Activated CD8-positive, alpha-beta T cell treated with anti-CD3 and anti-CD28 coated beads, Interleukin-2, amount 10 ng/mL, durations not matched to agents 7 days and 5 days (primary cell): ENCODE results near the gene MASP1. TPM values are rescaled to one million over a fixed set of nuclear protein-coding genes. Genes with fewer than 3 reads are reported as not detected.
"Not testable (repeated sequence)": the region's sequence is repeated elsewhere in the genome, so short reads cannot be mapped to it uniquely, and the experiment has no call there.

ENCODE experiments used
- ATAC-seq: fragments of 150-1000 bp; cut with Tn5 transposase; one replicate; pipeline ENCODE4 v1.10.0; 2021; ENCODE audit warnings: moderate library complexity
- CTCF ChIA-PET: fragments of 350-600 bp; sonication (Branson Sonifier 250); formaldehyde crosslinking; loops from one replicate; lab custom pipeline; 2021; ENCODE audit warnings: antibody characterized with exemption; lab: Charles Lee
- POLR2A ChIA-PET: fragments of 350-600 bp; sonication (Branson Sonifier 250); formaldehyde crosslinking; loops from one replicate; lab custom pipeline; 2021; ENCODE audit warnings: antibody characterized with exemption; lab: Charles Lee
- DNase-seq: peaks from one replicate; pipeline ENCODE4 v3.0.0-alpha.2; 2020
- H3K27ac Mint-ChIP-seq: one replicate; pipeline ENCODE4 v1.8.0; 2021; ENCODE audit warnings: mild to moderate bottlenecking, mixed read lengths
- H3K27me3 Mint-ChIP-seq: one replicate; pipeline ENCODE4 v1.8.0; 2021; ENCODE audit warnings: low read depth, mixed read lengths
- H3K36me3 Mint-ChIP-seq: one replicate; pipeline ENCODE4 v1.8.0; 2021; ENCODE audit warnings: low read depth, mixed read lengths
- H3K4me1 Mint-ChIP-seq: one replicate; pipeline ENCODE4 v1.8.0; 2021; ENCODE audit warnings: low read depth, mixed read lengths
- H3K4me3 Mint-ChIP-seq: one replicate; pipeline ENCODE4 v1.8.0; 2021; ENCODE audit warnings: mild to moderate bottlenecking, mixed read lengths
- H3K9me3 Mint-ChIP-seq: one replicate; pipeline ENCODE4 v1.8.0; 2022; ENCODE audit warnings: mixed read lengths; ENCODE audit not compliant: insufficient read depth
- total RNA-seq, 2 experiments: library from RNA; stranded (reverse); gene quantifications; one replicate each; pipeline ENCODE4 v1.2.3, GENCODE V29; 2021

The MASP1 gene
- total RNA-seq, 2 experiments from 2014 or later, result not detected

DNA sequence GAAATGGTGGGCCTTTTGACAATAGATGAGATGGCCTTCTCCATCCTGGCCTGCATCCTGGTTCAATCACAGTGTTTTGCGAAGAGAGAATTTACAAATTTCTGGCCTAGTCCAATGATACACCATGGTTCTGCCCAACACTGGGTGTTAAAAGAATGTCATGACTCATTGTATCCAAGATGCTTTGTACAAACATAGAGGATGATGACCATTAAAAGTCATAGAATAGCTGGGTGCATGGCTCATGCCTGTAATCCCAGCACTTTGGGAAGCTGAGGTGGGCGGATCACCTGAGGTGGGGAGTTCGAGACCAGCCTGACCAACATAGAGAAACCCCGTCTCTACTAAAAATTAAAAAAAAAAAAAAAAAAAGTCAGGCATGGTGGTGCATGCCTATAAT, 52.7 kb downstream of the MASP1 start:
- H3K27ac Mint-ChIP-seq, H3K4me1 Mint-ChIP-seq, H3K36me3 Mint-ChIP-seq, POLR2A ChIA-PET, ATAC-seq, H3K27me3 Mint-ChIP-seq, H3K4me3 Mint-ChIP-seq, H3K9me3 Mint-ChIP-seq, DNase-seq, CTCF ChIA-PET: not testable (repeated sequence)

GRCh38 chr3:187238239-187238638, 53.3 kb downstream of the MASP1 start:
- Mint-ChIP-seq H3K27me3 (peaks cover 2% of the 10 kb centered on the region), H3K9me3 (no peaks in the 10 kb centered on the region), H3K4me1 (no peaks in the 10 kb centered on the region), H3K27ac (no peak overlapping the region), H3K4me3 (no peak overlapping the region), H3K36me3 (no peaks in the 10 kb centered on the region)
- ATAC-seq, result no peak
- POLR2A ChIA-PET, result no interaction called here
- no peak for DNase-seq
- CTCF ChIA-PET, result no interaction called here

GRCh38 chr3:187237741-187238140, 53.8 kb downstream of the MASP1 start:
- Mint-ChIP-seq H3K4me3 (no peak overlapping the region), H3K27me3 (peaks cover 2% of the 10 kb centered on the region), H3K36me3 (no peaks in the 10 kb centered on the region), H3K27ac (no peak overlapping the region), H3K4me1 (no peaks in the 10 kb centered on the region), H3K9me3 (no peaks in the 10 kb centered on the region)
- ATAC-seq, result no peak
- ChIA-PET POLR2A (no interaction called here), CTCF (no interaction called here)
- DNase-seq, result no peak

- Mint-ChIP-seq H3K4me1 (no peaks in the 10 kb centered on the region), H3K4me3 (no peak overlapping the region), H3K9me3 (no peaks in the 10 kb centered on the region), H3K27me3 (peaks cover 2% of the 10 kb centered on the region), H3K36me3 (no peaks in the 10 kb centered on the region), H3K27ac (no peak overlapping the region)
- no peak for DNase-seq
- ChIA-PET CTCF (no interaction called here), POLR2A (no interaction called here)
- ATAC-seq, result no peak
Measured at GRCh38 chr3:187236962-187237361, 54.6 kb downstream of the MASP1 start.

DNA sequence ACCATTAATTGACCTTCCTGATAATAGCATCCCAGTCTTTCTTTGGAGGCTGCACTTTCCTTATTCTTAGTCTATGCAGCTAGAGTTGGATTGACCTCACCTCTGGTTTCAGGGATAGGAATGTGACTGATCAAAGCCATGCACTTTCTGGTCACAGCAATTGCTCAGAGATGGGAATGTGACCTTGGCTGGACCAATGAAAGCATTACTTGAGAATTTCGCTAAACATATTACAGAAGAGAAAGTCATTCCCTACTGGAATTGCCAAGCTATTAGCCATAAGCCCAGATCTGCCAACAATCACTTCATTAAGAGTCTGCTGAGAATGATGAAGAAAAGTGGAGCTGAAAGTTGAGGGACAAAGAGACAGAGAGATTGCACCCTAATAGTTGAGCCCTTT, 61.5 kb downstream of the MASP1 start:
- Mint-ChIP-seq H3K4me3 (no peak overlapping the region), H3K27ac (no peak overlapping the region), H3K27me3 (peaks cover 8% of the 10 kb centered on the region), H3K9me3 (no peaks in the 10 kb centered on the region), H3K36me3 (no peaks in the 10 kb centered on the region), H3K4me1 (no peaks in the 10 kb centered on the region)
- ChIA-PET CTCF (interaction anchor here (1.0 to 1.2 kb wide), 3 partner anchors 10 to 386 kb away, joined by 3 to 4 read pairs (median 3); no protein-coding TSS in a partner anchor), POLR2A (no interaction called here)
- DNase-seq, result no peak
- no peak for ATAC-seq

- Mint-ChIP-seq H3K27me3 (peaks cover 8% of the 10 kb centered on the region), H3K36me3 (no peaks in the 10 kb centered on the region), H3K4me1 (no peaks in the 10 kb centered on the region), H3K27ac (no peak overlapping the region), H3K4me3 (no peak overlapping the region), H3K9me3 (no peaks in the 10 kb centered on the region)
- ATAC-seq (no peak), DNase-seq (no peak)
- ChIA-PET POLR2A (no interaction called here), CTCF (no interaction called here)
Measured at GRCh38 chr3:187228740-187229139, 62.8 kb downstream of the MASP1 start.

- DNase-seq (no peak), ATAC-seq (no peak)
- Mint-ChIP-seq H3K4me3 (no peak overlapping the region), H3K27me3 (peaks cover 11% of the 10 kb centered on the region), H3K27ac (no peak overlapping the region), H3K9me3 (no peaks in the 10 kb centered on the region), H3K4me1 (no peaks in the 10 kb centered on the region), H3K36me3 (no peaks in the 10 kb centered on the region)
- ChIA-PET POLR2A (no interaction called here), CTCF (interaction anchor here (1.2 kb wide), 1 partner anchor 20 kb away, joined by 3 read pairs; no protein-coding TSS in a partner anchor)
Measured at GRCh38 chr3:187227658-187228258, 63.8 kb downstream of the MASP1 start.

DNA sequence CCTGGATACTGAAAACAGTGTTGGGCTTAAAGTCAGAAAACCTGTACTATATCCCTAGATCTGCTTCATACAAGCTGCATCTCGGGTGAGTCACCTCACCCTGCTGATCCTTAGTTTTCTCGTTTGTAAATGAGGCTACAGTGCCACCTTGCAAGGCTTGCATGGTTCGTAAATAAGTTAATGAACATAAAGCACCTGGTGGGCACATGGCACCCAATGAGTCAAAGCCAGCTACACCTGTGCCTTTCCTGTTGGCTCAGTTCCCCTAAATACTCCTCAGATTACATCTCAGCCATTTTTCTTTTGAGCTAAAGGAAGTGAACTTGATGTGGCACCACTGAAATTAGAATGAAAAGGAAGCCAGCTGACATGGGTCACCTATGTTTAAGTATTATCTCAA, 67.7 kb downstream of the MASP1 start:
- ChIA-PET POLR2A (no interaction called here), CTCF (interaction anchor here (0.6 to 4.9 kb wide), 3 partner anchors 58 to 455 kb away, joined by 4 to 20 read pairs (median 9); no protein-coding TSS in a partner anchor)
- Mint-ChIP-seq H3K36me3 (no peaks in the 10 kb centered on the region), H3K27me3 (peaks cover 6% of the 10 kb centered on the region), H3K9me3 (no peaks in the 10 kb centered on the region), H3K4me1 (no peaks in the 10 kb centered on the region), H3K4me3 (no peak overlapping the region), H3K27ac (no peak overlapping the region)
- DNase-seq (no peak), ATAC-seq (no peak)

DNA sequence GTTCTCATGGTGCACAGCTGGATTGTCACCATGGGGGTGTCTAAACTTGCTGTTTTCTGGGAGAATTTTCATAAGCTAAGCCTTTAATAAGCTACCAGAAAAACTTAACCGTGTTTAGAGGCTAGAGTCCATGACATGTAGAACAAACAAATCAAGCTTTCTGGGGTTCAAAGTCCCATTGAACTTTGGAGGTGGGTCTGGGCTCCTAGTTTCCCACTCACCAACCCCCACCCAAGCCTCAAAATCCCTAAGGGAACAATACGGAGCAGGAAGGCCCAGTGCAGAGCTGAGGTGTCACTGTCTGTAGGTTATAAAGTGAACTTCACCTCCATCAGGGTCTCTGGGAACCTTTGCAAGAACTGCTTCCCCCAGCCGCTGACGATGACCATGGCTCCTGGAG, 68.7 kb downstream of the MASP1 start:
- ATAC-seq (no peak), DNase-seq (no peak)
- H3K36me3 Mint-ChIP-seq, result no peaks in the 10 kb centered on the region
- H3K9me3 Mint-ChIP-seq, result no peaks in the 10 kb centered on the region
- peaks cover 5% of the 10 kb centered on the region for H3K27me3 Mint-ChIP-seq
- ChIA-PET CTCF (interaction anchor here (1.7 to 4.9 kb wide), 3 partner anchors 94 to 456 kb away, joined by 4 to 20 read pairs (median 9); no protein-coding TSS in a partner anchor), POLR2A (no interaction called here)
- H3K4me1 Mint-ChIP-seq, result no peaks in the 10 kb centered on the region
- H3K27ac Mint-ChIP-seq, result no peak overlapping the region
- H3K4me3 Mint-ChIP-seq, result no peak overlapping the region

GRCh38 chr3:187215460-187215859, 76.1 kb downstream of the MASP1 start:
- no peaks in the 10 kb centered on the region for H3K9me3 Mint-ChIP-seq
- ChIA-PET POLR2A (no interaction called here), CTCF (no interaction called here)
- H3K4me3 Mint-ChIP-seq, result no peak overlapping the region
- no peak overlapping the region for H3K27ac Mint-ChIP-seq
- no peaks in the 10 kb centered on the region for H3K36me3 Mint-ChIP-seq
- DNase-seq (no peak), ATAC-seq (no peak)
- peaks cover 15% of the 10 kb centered on the region for H3K27me3 Mint-ChIP-seq
- H3K4me1 Mint-ChIP-seq, result no peaks in the 10 kb centered on the region

DNA sequence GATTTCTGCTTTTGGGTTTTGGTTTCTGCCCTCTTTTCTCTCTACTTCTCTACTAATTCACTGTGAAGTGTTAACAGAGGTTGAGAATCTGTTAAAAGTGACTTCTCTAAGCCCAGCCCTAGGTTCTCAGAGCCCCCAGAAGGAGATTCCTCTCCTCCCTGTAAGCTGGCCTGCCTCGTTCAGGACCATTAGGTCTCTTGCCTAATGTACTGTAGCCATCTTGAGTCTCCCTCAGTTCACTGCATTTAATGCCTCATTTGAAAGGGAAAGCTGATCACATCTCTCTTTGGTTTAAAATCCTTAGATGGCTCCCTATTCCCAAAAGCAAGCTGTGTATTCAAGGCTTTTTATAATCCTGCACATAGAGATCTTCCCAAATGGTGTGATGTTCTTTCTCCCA, 77.9 kb downstream of the MASP1 start:
- Mint-ChIP-seq H3K27ac (no peak overlapping the region), H3K4me1 (no peaks in the 10 kb centered on the region), H3K36me3 (no peaks in the 10 kb centered on the region), H3K9me3 (no peaks in the 10 kb centered on the region), H3K4me3 (no peak overlapping the region), H3K27me3 (peaks cover 20% of the 10 kb centered on the region)
- ChIA-PET CTCF (no interaction called here), POLR2A (no interaction called here)
- DNase-seq (no peak), ATAC-seq (no peak)

- Mint-ChIP-seq H3K4me1 (no peaks in the 10 kb centered on the region), H3K4me3 (no peak overlapping the region), H3K36me3 (no peaks in the 10 kb centered on the region), H3K27me3 (peaks cover 22% of the 10 kb centered on the region), H3K27ac (no peak overlapping the region), H3K9me3 (no peaks in the 10 kb centered on the region)
- ChIA-PET CTCF (no interaction called here), POLR2A (no interaction called here)
- DNase-seq (no peak), ATAC-seq (no peak)
Measured at GRCh38 chr3:187212705-187213104, 78.8 kb downstream of the MASP1 start.

DNA sequence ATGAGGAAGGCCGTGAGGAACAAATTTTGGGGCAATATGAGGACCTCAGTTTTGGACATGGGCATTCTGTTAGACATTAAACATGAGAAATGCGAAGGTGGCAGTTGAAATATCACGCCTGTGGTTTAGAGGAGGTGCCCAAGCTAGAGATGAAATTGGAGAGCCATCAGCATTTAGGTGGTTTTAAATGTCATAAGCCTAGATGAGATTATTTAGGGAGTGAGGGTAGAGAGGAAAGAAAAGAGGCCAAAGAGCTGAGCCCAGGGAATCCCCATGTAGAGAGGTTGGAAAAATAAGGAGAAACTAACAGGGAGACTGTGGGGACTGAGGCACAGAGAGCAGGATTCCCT, 79.4 kb downstream of the MASP1 start:
- POLR2A ChIA-PET, result no interaction called here
- CTCF ChIA-PET, result no interaction called here
- no peaks in the 10 kb centered on the region for H3K9me3 Mint-ChIP-seq
- no peaks in the 10 kb centered on the region for H3K36me3 Mint-ChIP-seq
- no peaks in the 10 kb centered on the region for H3K4me1 Mint-ChIP-seq
- H3K27me3 Mint-ChIP-seq, result peaks cover 24% of the 10 kb centered on the region
- DNase-seq (no peak), ATAC-seq (no peak)
- H3K27ac Mint-ChIP-seq, result no peak overlapping the region
- no peak overlapping the region for H3K4me3 Mint-ChIP-seq
